IPS-18c (cell line): ENCODE results near the gene C1QB.

Source experiments
- H3K4me3 ChIP-seq: 2 replicates; pipeline ENCODE4 v1.7.0; 2013; ENCODE audit warnings: low read depth, mild to moderate bottlenecking, low read length, moderate library complexity; ENCODE audit not compliant: insufficient read depth
- H3K9me3 ChIP-seq: one replicate; pipeline ENCODE4 v1.6.1; 2013; ENCODE audit warnings: mild to moderate bottlenecking, low read length, moderate library complexity; ENCODE audit not compliant: control insufficient read depth, insufficient read depth

C1QB gene

GRCh38 chr1:22676916-22677583 is 24.0 kb downstream of the C1QB start:
- no peak overlapping the region for H3K4me3 ChIP-seq
- no peaks in the 10 kb centered on the region for H3K9me3 ChIP-seq

DNA sequence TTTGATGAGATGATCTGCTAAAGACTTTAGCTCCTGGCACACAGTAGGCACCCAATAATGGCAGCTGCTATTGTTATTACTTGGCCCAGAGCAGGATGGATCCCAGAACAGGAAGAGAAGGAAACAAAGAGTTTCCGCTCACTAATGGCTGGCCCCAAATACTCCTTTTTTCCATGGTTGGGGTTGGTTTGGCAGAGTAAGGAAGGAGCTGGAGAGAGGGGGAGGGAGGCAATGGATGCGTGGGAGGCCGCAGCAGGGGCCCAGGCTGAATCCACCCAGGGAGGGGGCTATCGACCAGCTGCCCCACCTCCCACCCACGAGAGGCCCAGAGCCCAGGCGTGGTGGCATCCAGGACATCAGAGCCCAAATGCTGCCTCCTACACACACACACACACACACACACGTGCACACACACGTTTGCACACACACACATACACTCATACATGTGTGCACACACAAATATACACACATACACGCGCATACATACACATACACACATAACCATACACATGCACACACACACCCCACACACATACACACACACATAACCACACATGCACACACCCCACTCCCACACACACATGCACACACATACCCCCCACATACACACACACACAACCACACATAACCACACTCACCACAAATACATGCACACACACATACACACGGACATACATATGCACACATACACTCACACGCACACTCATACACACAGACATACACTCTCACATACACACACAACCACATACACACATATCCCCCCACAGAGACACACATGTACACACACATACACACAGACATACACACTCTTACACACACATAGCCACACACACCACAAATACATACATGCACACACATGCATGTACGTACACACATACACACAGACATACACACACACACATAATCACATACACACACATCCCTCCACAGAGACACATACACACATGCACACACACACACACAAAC is 25.2 kb downstream of the C1QB start:
- Histone ChIP-seq H3K4me3 (no peak overlapping the region), H3K9me3 (no peaks in the 10 kb centered on the region)

DNA sequence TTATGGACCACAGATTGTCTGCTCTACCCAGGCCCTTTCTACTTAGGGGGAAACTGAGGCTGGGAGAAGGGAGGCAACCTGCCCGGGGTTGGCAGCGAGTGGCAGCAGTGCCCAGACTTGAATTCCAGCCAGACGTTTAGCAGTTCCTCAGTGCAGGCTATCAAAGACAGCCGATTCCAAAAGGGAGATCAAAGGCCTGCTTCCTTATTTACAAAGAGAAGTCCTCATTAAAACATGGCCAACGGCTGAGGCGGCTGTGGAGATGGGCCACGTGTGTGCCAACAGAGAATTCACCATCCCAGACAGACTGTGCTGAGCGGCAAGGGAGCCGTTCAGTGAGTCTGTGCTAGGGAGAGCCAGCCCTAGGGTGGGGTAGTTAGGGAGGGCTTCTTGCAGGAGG is 27.7 kb downstream of the C1QB start:
- no peak overlapping the region for H3K4me3 ChIP-seq
- H3K9me3 ChIP-seq = no peaks in the 10 kb centered on the region

- no peaks in the 10 kb centered on the region for H3K9me3 ChIP-seq
- no peak overlapping the region for H3K4me3 ChIP-seq
Observed at GRCh38 chr1:22681556-22682276, 28.7 kb downstream of the C1QB start.

GRCh38 chr1:22683547-22683946 is 30.5 kb downstream of the C1QB start:
- H3K9me3 ChIP-seq = no peaks in the 10 kb centered on the region
- H3K4me3 ChIP-seq = no peak overlapping the region

GRCh38 chr1:22685591-22686059 is 32.6 kb downstream of the C1QB start:
- H3K9me3 ChIP-seq = no peaks in the 10 kb centered on the region

GRCh38 chr1:22687191-22687590 is 34.2 kb downstream of the C1QB start:
- Histone ChIP-seq H3K9me3 (no peaks in the 10 kb centered on the region), H3K4me3 (no peak overlapping the region)

More at GRCh38 chr1:22685591-22686059, 32.6 kb downstream of the C1QB start:
- no peak overlapping the region for H3K4me3 ChIP-seq

GRCh38 chr1:22688466-22688865 is 35.4 kb downstream of the C1QB start:
- Histone ChIP-seq H3K4me3 (no peak overlapping the region), H3K9me3 (no peaks in the 10 kb centered on the region)

- H3K9me3 ChIP-seq = no peaks in the 10 kb centered on the region
- no peak overlapping the region for H3K4me3 ChIP-seq
Observed at GRCh38 chr1:22689505-22689904, 36.5 kb downstream of the C1QB start.

GRCh38 chr1:22691031-22691753 is 38.2 kb downstream of the C1QB start:
- H3K9me3 ChIP-seq = no peaks in the 10 kb centered on the region
- H3K4me3 ChIP-seq = no peak overlapping the region

DNA sequence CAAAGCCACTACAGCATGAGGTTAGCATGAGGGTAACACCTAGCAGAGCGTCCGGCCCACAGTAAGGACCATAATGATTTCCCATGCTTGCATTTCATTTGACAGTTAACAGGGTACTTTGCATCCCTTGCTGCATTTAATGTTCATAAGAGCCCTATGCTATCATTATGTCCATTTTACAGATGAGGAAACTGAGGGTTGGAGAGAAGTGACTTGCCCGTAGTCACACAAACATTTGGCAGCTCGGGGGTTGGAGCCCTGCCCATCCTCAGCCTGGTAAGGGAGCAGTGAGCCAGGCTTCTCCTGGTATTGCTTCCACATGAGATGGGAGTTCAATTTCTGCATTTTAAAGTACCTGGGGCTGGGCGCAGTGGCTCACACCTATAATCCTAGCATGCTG is 41.1 kb downstream of the C1QB start:
- no peak overlapping the region for H3K4me3 ChIP-seq
- H3K9me3 ChIP-seq = no peaks in the 10 kb centered on the region

- no peak overlapping the region for H3K4me3 ChIP-seq
- H3K9me3 ChIP-seq = no peaks in the 10 kb centered on the region
Observed at GRCh38 chr1:22696610-22697009, 43.6 kb downstream of the C1QB start.

DNA sequence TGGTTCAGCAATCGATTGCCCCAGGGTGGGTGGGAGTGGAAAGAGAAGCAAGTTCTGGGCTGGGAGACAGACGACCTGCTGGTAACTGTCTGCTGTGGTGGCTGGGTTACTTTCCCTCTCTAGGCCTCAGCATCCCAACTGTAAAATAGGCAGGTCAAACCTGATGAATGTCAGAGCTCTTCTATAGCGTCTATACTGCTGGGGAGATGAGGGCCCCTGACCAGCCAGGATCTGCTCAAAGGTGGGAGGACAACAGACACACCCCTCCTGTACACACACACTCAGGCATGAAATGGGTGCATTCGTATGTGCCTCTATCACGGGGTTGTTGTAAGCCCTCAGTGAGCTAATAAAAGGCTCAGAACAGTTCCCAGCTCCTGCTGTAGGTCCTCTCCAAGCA is 44.9 kb downstream of the C1QB start:
- no peaks in the 10 kb centered on the region for H3K9me3 ChIP-seq
- no peak overlapping the region for H3K4me3 ChIP-seq

- Histone ChIP-seq H3K4me3 (no peak overlapping the region), H3K9me3 (no peaks in the 10 kb centered on the region)
Observed at GRCh38 chr1:22699681-22700520, 46.9 kb downstream of the C1QB start.

DNA sequence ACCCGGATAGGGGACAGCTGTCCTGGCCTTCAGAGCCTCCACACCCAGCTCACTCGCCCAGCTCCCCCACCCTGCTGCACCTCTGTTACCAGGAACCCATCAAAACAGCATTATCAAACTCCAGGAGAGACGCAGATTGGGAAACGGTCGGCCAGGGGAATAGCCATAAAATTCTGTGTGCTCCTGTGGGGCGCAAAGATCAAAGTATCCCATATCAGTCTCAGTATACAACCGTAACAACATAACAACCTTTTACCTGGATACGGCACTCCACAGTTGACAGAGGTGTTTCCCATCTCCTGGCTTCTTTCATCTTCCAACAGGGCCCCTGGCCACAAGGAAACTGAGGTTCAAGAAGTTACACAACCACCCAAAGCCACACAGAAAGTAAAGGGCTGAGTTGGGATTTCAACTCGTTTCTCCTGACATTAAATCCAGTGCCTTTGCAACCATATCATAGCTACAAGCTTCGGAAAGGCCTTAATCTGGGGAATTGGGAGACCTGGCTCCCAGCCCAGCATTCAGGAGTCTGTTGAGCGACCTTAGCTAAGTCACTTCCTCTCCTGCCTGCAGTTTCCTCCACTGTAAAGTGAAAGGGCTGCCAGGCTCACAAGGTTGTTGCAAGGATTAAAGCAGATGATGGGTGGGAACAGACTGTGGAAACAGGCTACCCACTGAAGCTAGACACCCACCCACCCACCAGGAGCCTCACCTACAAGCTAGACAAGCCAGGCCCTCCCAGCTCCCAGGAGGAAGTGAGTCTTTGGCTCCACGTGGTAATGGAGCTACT is 49.5 kb downstream of the C1QB start:
- H3K9me3 ChIP-seq = no peaks in the 10 kb centered on the region

More for the DNA sequence above, 49.5 kb downstream of the C1QB start:
- H3K4me3 ChIP-seq = no peak overlapping the region
